GM06990 (cell line): Measurements from ENCODE around the gene PDE4DIP.
"Not testable (repeated sequence)": the region's sequence is repeated elsewhere in the genome, so short reads cannot be mapped to it uniquely, and the experiment has no call there.

Experiments
- DNase-seq: peaks from one replicate; pipeline ENCODE4 v3.0.0-alpha.2; 2011; ENCODE audit not compliant: insufficient read length; ENCODE audit errors: extremely low read depth
- H3K27me3 ChIP-seq: replicated peaks from 2 replicates; pipeline ENCODE4 v1.6.0; 2011; ENCODE audit warnings: low read length; ENCODE audit not compliant: control insufficient read depth, insufficient read depth
- H3K36me3 ChIP-seq: 2 replicates; pipeline ENCODE4 v1.5.1; 2011; ENCODE audit warnings: low read length; ENCODE audit not compliant: control insufficient read depth, insufficient read depth
- H3K4me3 ChIP-seq: replicated peaks from 2 replicates; pipeline ENCODE4 v1.5.1; 2011; ENCODE audit warnings: low read depth, mild to moderate bottlenecking, control low read depth, low read length

Gene PDE4DIP

DNA sequence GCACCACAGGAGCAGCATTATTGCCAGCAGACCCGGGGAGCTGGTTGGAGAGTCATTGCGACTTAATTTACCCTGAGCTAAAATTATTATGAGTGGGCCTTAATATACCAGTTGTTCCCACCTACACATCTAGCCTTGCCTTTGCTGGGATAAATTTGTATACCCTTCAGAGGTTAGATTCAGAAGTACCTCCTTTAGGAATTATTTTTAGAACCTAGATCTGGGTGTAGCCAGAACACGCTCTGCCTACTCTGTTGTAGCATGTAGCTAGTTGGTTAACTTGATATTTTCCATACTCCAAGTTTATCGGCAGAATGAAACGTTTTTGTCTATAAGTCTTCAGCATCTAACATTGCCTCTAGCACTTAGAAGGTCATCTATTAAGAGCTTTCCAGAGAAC is 9.1 kb downstream of the PDE4DIP start:
- not testable (repeated sequence) for H3K27me3 ChIP-seq, H3K36me3 ChIP-seq, DNase-seq, H3K4me3 ChIP-seq

- not testable (repeated sequence) for H3K4me3 ChIP-seq, H3K27me3 ChIP-seq, H3K36me3 ChIP-seq, DNase-seq
Measured at GRCh38 chr1:148854063-148854462, 9.8 kb downstream of the PDE4DIP start.

DNA sequence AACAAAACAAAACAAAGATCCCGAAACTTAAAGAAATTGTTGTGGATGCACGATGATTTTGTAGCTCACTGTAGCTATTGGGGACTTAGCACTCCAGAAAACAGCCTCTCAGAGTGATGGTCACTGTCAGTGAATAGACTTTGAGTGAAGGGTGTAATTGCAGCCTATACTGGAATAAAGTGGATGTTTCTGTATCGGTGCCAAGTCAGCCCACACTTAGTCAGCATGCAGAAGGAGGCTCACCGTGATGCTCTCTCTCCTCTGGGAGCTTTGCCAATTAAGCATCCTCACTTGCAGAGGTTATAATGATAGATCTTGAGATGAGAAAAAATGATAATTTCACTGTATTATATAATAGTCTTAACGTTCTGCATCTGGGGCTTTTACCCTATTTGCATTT is 11.1 kb downstream of the PDE4DIP start:
- not testable (repeated sequence) for H3K4me3 ChIP-seq, H3K36me3 ChIP-seq, H3K27me3 ChIP-seq, DNase-seq

DNA sequence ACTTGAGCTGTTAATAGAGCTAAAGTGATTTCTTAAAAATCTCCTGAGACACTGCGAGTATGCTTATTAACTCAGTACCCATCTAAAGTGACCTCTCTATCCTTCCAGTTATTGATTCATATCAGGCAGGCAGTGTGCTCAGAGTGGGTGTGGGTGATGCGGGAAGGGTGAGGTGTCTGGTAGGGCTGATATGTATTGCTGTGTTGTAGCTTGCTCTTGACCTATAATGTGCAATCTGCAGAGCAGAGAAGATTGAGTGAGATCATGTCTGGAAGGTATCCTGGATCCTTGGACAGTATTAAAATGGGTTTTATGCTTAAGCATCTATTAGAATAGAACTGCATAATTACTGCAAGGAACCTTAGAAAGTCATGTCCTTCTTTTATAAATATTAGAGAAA is 15.8 kb downstream of the PDE4DIP start:
- not testable (repeated sequence) for H3K4me3 ChIP-seq, DNase-seq, H3K27me3 ChIP-seq

GRCh38 chr1:148860579-148861259 is 16.5 kb downstream of the PDE4DIP start:
- H3K36me3 ChIP-seq, H3K4me3 ChIP-seq, DNase-seq, H3K27me3 ChIP-seq: not testable (repeated sequence)

More for the DNA sequence above, 15.8 kb downstream of the PDE4DIP start:
- H3K36me3 ChIP-seq, result not testable (repeated sequence)

DNA sequence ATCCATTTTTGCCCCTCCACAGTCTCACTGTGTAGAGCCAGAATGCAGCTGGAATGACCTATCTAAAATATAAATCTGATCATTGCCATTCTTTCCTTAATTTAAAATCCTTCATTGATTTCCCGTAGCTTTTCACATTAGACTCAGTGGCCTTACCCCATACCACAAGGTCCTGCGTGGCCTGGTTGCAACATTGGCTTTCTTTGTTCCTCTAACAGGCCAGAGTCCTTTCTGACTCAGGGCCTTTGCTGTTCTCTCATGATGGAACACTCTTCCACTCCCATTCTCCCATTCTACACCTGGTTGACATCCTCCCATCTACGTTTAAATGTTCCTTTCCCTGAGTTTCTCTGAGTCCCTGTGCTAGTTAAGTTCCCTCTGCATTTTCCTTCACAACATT is 18.4 kb downstream of the PDE4DIP start:
- not testable (repeated sequence) for H3K27me3 ChIP-seq, H3K4me3 ChIP-seq, H3K36me3 ChIP-seq, DNase-seq

GRCh38 chr1:148868924-148869633 is 24.9 kb downstream of the PDE4DIP start:
- not testable (repeated sequence) for H3K36me3 ChIP-seq, H3K27me3 ChIP-seq, DNase-seq, H3K4me3 ChIP-seq

DNA sequence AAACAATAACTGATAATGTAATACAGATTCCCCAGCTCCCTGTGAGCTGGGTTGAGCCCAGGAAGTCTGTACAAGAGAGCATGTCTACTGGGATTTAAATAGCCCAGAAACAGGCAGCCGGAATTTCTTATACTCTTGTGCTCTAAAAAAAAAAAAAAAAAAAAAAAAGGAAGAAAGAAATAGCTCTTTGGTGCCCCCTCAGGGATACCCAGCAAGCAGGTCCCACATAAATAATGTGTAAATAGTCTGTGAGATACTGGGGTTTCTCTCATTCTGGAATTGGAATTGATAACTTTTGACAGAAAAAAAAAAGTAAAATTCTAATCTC is 25.4 kb downstream of the PDE4DIP start:
- not testable (repeated sequence) for H3K36me3 ChIP-seq, H3K27me3 ChIP-seq, DNase-seq, H3K4me3 ChIP-seq

- H3K27me3 ChIP-seq, H3K36me3 ChIP-seq, DNase-seq, H3K4me3 ChIP-seq: not testable (repeated sequence)
Measured at GRCh38 chr1:148874408-148875388, 30.5 kb downstream of the PDE4DIP start.

DNA sequence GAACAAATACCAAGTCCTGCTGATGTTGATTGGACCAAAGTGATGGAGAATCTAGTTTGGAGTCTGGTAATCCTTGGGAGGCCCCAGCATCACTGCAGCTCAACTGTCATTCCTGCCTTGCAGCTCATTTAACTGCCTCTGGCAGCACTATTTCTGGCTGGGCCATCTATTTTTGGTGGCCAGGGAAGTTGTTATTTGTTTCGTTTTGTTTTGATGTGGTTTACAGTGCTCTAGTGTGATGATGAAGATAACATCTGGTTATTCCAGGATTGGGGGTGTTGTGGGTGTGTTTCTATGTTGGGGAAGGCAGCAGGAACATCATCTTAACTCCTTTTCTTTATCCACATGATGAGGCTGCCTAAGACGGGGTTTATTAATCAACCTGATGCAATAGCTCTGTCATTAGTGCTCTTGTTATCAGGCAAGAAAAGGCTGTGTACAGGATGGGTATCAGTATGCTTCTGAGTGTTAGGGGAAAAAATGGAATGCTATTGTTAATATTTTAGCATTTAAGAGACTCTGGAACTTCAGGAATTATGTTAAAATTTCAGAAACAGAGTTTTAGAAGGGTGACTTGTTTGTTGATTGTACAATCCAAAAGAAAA is 35.7 kb downstream of the PDE4DIP start:
- not testable (repeated sequence) for H3K4me3 ChIP-seq, H3K36me3 ChIP-seq, H3K27me3 ChIP-seq, DNase-seq

- DNase-seq, H3K27me3 ChIP-seq, H3K4me3 ChIP-seq, H3K36me3 ChIP-seq: not testable (repeated sequence)
Measured at GRCh38 chr1:148881261-148881660, 37.0 kb downstream of the PDE4DIP start.

DNA sequence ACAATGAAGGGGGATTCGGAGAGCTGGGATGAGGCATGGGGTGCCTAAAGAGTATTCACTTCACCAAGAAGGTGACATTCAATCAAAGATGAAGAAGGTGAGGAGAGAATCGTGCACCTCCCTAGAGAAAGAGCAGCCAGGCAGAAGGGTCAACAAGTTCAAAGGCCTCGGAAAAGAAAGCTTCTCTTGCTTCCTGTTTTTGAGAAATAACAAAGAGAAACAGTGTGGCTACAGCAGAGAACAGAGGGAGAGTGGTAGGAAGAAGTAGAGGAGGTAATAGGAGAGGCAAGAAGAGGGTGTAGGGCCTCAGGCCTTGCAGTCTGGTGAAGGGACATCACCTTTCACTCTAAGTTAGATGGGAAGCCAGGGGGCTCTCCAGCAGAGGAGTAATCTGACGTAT is 41.0 kb downstream of the PDE4DIP start:
- H3K4me3 ChIP-seq, DNase-seq, H3K27me3 ChIP-seq, H3K36me3 ChIP-seq: not testable (repeated sequence)

GRCh38 chr1:148886293-148886692 is 42.1 kb downstream of the PDE4DIP start:
- DNase-seq, H3K27me3 ChIP-seq: not testable (repeated sequence)

GRCh38 chr1:148888597-148888996 is 44.4 kb downstream of the PDE4DIP start:
- H3K27me3 ChIP-seq, H3K36me3 ChIP-seq, H3K4me3 ChIP-seq, DNase-seq: not testable (repeated sequence)

More at GRCh38 chr1:148886293-148886692, 42.1 kb downstream of the PDE4DIP start:
- not testable (repeated sequence) for H3K36me3 ChIP-seq, H3K4me3 ChIP-seq
